Stimulated activated CD4-positive, alpha-beta T cell treated with anti-CD3 and anti-CD28 coated beads, Interleukin-15, amount 100 ng/mL, for 48 hours (primary cell): ENCODE measurements around the gene SMC5.
"Not testable (repeated sequence)": the region's sequence is repeated elsewhere in the genome, so short reads cannot be mapped to it uniquely, and the experiment has no call there.

ENCODE experiments used
- DNase-seq, 2 donors: peaks; one replicate each; pipeline ENCODE4 v3.0.0-alpha.2; 2020; ENCODE audit warnings: low read depth in 2 of 2

Gene SMC5

DNA sequence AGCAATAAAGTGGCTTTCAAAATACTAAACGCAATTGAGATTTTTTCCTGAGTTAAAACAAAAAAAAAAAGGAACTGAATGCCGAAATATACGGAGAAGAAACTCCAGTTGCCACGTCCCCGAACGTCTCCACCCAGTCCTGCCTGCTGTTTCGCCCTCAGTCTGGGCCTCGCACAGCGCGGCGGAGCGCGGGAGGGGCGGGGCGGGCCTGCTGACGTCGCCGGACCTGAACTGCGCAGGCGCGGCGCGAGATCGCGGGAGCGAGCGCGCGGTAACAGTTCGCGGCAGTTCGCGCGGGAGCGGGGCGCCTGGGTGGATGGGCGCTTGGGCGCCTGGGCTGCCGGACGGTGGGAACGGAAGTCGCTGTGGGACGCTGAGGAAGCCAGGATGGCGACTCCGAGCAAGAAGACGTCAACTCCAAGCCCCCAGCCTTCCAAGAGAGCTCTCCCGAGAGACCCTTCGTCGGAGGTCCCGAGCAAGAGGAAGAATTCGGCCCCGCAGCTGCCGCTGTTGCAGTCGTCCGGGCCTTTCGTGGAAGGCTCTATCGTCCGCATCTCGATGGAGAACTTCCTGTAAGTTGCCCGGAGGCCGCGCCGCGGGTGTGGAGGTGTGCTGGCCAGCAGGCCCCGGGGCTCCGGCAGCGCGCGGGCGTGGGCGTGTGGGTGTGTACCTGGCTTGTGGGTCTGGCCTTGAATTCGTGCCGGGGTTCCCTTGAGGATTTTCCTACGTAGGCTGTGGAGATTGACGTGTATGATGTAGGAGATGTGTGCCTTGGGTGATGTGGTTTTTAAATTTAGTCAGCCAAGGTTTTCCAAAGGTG lies at the start of gene SMC5:
TSS of gene SMC5 (plus strand) at position 287 of the 820 bp plus-strand sequence. CDS start at position 388, 101 bp downstream.
- DNase-seq, result peak; percentile 72 to 80

DNA sequence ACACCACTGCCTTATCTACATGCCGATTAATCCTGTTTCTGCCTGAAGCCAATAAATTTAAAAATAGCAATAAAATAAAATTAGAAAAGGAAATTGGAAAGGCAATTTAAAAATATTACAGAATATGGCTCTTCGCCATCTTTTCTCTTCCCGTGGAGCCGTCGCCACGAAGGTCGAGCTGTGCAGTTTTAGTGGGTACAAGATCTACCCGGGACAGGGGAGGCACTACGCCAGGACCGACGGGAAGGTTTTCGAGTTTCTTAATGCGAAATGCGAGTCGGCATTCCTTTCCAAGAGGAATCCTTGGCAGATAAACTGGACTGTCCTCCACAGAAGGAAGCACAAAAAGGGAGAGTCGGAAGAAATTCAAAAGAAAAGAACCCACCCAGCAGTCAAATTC lies 41.7 kb upstream of the SMC5 start:
- DNase-seq, result no peak

- no peak for DNase-seq
These were observed 40.0 kb upstream of the SMC5 start for GRCh38 chr9:70218767-70219166.

GRCh38 chr9:70220216-70220615 lies 38.6 kb upstream of the SMC5 start:
- DNase-seq, result no peak

DNA sequence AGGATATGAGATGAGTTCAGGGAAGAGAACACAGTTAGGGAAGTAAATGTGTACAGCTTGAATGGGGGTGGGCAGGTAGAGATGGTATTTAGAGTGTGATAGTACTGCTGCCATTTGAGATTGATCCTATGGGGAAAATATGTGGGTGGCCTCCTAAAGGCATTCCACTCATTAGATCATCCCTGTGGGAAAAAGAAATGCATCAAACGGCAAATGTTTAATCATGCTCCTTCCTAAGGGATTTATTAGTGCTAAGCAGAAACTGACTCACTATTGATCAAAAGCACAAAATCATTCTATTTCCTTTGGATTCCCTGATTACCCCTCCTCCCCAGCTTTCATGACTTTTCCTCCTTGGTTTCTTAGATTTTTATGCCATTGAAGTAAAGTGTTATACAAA lies 36.4 kb upstream of the SMC5 start:
- no peak for DNase-seq

DNA sequence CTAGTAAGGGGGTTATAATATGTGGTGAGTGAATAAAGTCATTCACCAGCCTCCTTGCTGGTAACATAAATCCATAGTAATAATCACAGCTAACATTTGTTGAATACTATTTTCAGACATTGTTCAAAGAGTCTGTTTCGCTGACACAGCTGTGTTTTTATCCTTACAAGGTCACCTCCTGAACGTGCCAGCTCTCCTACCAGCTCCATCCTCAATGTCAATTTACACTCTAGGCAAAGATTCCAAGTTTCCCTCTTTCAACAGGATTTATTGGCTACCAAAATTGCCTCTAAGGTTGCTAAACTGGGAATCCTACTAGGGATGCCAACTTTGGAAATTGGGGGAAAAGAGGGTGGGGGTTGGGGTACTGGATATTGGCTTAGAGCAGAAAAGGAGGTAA lies 30.7 kb upstream of the SMC5 start:
- DNase-seq, result no peak

DNA sequence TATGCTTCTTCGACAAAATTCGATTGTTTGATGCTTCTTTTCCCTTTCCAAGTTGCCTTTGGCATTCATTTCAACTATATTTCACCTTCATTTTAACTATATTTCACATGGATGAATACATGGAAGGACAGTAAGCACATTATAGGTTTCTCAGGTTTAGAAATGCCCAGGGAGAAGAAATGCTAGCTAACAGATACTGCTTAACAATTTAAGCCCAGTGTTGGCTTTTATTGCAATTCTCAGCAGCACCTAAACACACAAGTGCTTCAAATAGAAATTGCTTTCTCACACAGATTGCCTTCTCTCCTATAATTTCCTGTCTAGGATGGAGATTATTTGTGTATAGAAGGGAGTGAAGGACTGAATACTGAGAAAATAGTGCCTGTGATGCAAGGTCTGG lies 30.2 kb upstream of the SMC5 start:
- DNase-seq, result no peak

- no peak for DNase-seq
These were observed 29.8 kb upstream of the SMC5 start for GRCh38 chr9:70229026-70229425.

- no peak for DNase-seq
These were observed 29.2 kb upstream of the SMC5 start for GRCh38 chr9:70229579-70229978.

GRCh38 chr9:70232476-70232875 lies 26.3 kb upstream of the SMC5 start:
- no peak for DNase-seq

- not testable (repeated sequence) for DNase-seq
These were observed 24.6 kb upstream of the SMC5 start for GRCh38 chr9:70234208-70234607.

GRCh38 chr9:70245952-70246351 lies 12.8 kb upstream of the SMC5 start:
- not testable (repeated sequence) for DNase-seq

GRCh38 chr9:70250221-70250620 lies 8.6 kb upstream of the SMC5 start:
- DNase-seq, result no peak

DNA sequence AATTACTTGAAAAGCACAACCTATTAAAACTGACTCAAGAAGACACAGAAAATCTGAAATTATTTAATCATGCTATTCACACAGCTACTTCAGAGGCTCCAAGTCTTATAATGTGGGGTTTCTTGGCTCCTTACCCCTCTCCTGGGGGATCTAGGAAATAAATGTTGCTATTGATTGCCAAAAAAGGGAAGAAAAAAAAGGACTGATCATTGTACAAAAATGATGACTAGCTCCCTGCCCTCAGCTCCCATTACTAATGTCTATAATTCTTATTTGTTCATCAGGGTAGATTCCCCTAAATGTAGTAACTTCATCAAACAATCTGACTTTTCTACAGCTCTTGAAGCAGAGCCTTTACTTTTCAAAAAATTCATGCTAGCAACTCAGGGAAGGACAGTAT lies 3.3 kb upstream of the SMC5 start:
- DNase-seq, result no peak

DNA sequence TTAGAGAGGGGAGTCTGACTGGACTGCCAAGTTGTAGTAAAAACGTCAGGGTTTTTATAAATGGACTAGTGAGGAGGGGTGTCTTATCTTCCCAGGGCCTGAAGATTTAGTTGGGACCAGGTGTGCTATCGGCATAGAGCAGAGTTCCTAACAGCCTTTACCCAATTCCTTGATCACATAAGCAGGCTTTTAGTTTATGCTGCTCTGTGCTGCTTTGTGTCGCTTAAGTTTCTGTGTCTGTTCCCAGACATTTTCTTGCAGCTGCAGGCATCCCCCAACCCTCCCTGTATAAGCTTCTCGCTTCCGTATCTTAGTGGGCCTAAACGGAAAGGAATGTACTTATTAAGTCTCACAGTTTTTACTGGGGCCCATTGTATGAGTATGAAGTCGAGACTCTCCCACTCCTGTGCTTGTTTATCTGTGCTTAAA lies 2.6 kb upstream of the SMC5 start:
- DNase-seq, result no peak

GRCh38 chr9:70257502-70257901 lies 1.3 kb upstream of the SMC5 start:
- no peak for DNase-seq

DNA sequence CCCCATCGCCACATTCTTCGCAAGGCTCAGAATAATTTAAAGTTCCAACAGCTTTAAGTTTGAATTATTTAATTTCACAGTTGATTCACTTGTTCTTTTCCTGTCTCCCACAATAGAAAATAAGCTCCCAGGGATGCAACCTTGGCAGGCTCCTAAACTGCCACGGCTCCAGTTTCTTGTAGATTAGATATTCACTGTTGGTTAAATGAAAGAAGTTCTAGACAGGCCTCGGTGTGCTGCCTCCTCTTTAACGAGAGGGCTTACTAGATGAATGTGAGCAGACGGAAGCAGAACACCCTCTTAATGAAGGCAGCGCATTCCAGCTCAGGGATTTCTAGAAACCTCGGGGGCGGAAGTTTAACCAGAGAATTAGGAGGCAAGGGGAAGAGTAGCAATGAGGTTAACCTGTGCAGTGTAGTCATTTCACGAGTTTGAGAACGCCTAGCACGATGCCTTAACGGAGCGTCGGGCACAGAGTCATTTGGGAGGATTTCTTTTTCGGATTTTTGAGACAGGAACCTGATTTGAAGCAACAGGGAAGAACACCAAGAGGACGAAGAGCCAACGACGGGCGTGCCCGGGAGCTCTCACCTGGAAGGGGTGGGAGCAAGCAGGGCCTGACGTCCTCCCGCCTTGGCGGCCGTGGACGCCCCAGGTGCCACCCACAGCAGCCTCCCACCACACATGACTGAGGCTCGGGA lies 637 bp upstream of the SMC5 start:
- peak; percentile 17 to 24 for DNase-seq

- no peak for DNase-seq
These were observed 679 bp downstream of the SMC5 start for GRCh38 chr9:70259512-70259802.

GRCh38 chr9:70260007-70260443 lies 1.2 kb downstream of the SMC5 start:
- DNase-seq, result no peak

DNA sequence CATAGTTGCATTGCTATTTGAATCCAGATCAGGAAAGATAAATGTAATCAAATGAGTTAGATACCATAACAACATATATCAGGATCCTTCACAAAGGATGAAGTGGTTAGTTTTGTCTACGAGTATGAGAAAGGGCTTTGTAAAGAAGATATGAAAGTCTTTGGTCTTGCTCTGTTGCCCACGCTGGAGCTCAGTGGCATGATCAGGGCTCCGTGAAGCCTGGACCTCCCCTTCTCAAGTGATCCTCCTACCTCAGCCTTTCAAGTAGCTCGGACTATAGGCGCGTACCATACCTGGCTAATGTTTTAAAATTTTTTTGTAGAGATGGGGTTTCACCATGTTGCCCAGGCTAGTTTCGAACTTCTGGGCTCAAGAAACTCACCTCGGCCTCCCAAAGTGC lies 1.8 kb downstream of the SMC5 start:
- DNase-seq, result no peak

DNA sequence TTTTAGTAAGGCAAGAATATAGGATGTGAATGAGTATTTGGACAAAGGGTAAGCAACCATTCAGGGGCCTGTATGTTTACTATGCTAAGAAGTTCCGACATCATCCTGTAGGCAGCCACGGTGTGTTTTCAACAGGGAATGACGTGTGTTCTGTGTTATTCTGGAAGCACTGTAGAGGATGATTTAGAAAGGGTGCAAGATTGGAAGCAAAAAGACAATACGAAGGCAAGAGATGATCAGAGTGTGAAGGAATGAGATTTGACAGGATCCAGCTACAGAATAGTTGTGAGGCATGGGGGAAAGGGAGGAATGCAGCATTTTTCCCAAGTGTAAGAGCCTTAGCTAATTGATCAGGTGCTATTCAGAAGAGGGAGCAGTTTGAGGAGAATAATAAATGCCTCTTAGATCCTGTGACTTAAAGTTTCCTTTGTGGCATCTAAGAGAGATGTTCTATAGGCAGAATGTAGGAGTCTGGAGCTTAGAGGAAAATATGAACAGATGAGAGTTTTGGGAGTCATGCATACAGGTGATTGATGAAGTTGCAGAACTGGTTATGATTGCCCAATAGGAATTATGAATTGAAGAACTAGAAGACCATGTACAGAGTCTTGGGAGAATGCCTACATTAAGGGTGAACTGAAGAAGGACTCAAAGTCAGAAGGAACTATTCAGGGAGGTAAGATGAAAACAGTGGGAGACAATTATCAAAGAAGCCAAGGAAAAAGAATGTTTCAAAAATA lies 2.5 kb downstream of the SMC5 start:
- no peak for DNase-seq

DNA sequence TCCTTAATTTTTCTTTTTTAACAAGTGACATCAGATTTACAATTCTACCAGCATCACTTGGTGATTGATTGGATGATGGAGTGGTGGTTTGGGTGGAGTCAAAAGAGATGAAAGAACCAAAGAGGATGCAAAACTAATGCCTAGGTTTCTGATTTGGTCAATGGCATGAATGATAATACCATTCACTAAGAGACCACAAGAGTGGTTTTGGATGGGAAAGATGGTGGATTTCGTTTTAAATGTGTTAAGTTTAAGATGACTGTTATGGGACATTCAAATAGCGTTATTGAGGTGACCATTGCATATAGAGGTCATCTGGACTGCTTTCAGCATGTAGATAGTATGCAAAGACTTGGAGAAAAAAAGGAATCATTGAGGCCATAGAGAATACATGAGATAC lies 3.6 kb downstream of the SMC5 start:
- DNase-seq, result no peak

GRCh38 chr9:70262948-70263347 lies 4.2 kb downstream of the SMC5 start:
- DNase-seq, result no peak
